ENCODE data around the gene TGFBR2. TPM values are rescaled to one million over a fixed set of nuclear protein-coding genes. Genes with fewer than 3 reads are reported as not detected.

The TGFBR2 gene
- total RNA-seq, 1 experiment from 2014 or later, result 45.9 TPM

DNA sequence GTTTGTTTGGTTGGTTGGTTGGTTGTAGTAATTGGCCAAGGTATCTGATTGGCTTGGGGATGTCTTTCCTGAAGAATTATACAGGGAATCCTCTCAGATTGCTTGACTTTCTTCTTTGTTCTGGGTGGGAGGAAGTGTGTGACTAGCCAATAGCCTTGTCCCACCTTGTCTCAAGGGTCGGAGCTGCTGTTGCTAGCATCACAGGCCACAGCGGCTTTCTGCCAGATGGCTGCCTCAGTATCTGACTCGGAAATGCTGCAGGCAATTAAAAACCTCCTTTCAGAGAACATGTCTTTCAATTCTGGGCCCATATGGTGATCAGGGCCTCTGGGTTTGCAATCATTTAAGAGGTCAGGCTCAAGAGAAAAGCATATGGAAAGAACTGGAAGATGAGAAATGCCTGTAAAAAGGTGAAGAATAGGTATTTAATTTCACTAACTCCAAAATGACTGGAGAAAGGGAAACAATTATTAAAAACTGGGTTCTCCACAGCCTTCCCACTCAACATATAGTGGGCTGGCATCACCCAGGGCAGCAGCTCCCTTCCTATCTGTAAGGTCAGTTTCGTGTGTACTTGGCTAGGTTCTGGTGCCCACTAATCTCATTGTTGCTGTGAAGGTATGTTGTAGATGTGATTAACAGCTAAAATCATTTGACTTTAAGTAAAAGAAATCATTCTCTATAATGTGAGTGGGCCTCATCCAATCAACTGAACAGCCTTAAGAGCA lies 32.4 kb downstream of the TGFBR2 start:
- CTCF ChIA-PET, result no interaction called here
- ATAC-seq, result no peak

DNA sequence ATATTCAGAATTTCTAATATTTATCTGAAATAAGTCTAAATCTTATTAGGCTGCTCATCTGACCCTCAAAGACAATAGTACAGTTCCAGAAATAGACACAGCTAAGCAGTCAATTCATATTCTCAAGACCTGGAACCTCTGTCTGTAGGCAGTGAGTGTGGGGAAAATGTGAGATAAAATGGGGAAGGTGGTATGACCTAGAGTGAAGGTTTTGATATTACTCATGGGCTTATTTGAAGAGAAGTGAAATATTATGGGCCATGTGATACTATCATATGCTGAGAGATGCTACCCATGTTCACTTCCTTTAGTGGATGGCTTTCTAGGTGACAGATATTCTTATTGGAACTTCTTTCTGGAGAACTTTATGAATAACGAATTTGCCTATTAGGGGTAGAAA lies 33.5 kb downstream of the TGFBR2 start:
- ChIA-PET CTCF (no interaction called here), POLR2A (no interaction called here)
- no peaks in the 10 kb centered on the region for H3K27me3 ChIP-seq (ENCODE audit: control insufficient read depth, insufficient read depth, low read length)
- no peak for ATAC-seq
- no peak overlapping the region for H3K27ac ChIP-seq (ENCODE audit: low read length)
- DNase-seq (ENCODE audit: low read depth, low spot score), result no peak
- intact Hi-C loops (cut with micrococcal nuclease; ENCODE audit: unreplicated experiment), result no loop called here
- H3K9me3 ChIP-seq (ENCODE audit: control insufficient read depth, insufficient read depth, low read depth, low read length), result no peaks in the 10 kb centered on the region
- no peak overlapping the region for H3K4me3 ChIP-seq (ENCODE audit: low read depth in 2 of 2, low read length in 2 of 2)
- no peaks in the 10 kb centered on the region; the same call in 1 of the 2 replicates for H3K4me1 ChIP-seq (ENCODE audit: control insufficient read depth, insufficient read depth, low read length)
- in situ Hi-C loops (cut with HindIII; ENCODE audit: low pct_unique_long_range_greater_than_20kb, low sequenced_read_pairs), result no loop called here
- no peaks in the 10 kb centered on the region for H3K36me3 ChIP-seq (ENCODE audit: control insufficient read depth, insufficient read depth, low read length)
- TF ChIP-seq SIN3A (IDR thresholded peaks at IDR 0.05; ENCODE audit: borderline replicate concordance, insufficient read depth, low read depth, low read length) (no peak), POLR2AphosphoS5 (IDR thresholded peaks at IDR 0.05; ENCODE audit: low read depth, low read length) (no peak), TCF7L2 (IDR thresholded peaks at IDR 0.05; ENCODE audit: low read depth, low read length) (no peak)
- TF ChIP-seq, protein P1, sequence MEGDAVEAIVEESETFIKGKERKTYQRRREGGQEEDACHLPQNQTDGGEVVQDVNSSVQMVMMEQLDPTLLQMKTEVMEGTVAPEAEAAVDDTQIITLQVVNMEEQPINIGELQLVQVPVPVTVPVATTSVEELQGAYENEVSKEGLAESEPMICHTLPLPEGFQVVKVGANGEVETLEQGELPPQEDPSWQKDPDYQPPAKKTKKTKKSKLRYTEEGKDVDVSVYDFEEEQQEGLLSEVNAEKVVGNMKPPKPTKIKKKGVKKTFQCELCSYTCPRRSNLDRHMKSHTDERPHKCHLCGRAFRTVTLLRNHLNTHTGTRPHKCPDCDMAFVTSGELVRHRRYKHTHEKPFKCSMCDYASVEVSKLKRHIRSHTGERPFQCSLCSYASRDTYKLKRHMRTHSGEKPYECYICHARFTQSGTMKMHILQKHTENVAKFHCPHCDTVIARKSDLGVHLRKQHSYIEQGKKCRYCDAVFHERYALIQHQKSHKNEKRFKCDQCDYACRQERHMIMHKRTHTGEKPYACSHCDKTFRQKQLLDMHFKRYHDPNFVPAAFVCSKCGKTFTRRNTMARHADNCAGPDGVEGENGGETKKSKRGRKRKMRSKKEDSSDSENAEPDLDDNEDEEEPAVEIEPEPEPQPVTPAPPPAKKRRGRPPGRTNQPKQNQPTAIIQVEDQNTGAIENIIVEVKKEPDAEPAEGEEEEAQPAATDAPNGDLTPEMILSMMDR (IDR thresholded peaks at IDR 0.05), result no peak
- TF ChIP-seq, protein P2, sequence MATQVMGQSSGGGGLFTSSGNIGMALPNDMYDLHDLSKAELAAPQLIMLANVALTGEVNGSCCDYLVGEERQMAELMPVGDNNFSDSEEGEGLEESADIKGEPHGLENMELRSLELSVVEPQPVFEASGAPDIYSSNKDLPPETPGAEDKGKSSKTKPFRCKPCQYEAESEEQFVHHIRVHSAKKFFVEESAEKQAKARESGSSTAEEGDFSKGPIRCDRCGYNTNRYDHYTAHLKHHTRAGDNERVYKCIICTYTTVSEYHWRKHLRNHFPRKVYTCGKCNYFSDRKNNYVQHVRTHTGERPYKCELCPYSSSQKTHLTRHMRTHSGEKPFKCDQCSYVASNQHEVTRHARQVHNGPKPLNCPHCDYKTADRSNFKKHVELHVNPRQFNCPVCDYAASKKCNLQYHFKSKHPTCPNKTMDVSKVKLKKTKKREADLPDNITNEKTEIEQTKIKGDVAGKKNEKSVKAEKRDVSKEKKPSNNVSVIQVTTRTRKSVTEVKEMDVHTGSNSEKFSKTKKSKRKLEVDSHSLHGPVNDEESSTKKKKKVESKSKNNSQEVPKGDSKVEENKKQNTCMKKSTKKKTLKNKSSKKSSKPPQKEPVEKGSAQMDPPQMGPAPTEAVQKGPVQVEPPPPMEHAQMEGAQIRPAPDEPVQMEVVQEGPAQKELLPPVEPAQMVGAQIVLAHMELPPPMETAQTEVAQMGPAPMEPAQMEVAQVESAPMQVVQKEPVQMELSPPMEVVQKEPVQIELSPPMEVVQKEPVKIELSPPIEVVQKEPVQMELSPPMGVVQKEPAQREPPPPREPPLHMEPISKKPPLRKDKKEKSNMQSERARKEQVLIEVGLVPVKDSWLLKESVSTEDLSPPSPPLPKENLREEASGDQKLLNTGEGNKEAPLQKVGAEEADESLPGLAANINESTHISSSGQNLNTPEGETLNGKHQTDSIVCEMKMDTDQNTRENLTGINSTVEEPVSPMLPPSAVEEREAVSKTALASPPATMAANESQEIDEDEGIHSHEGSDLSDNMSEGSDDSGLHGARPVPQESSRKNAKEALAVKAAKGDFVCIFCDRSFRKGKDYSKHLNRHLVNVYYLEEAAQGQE (IDR thresholded peaks at IDR 0.05; ENCODE audit: insufficient read depth in 1 of 2, low read depth in 2 of 2, low read length in 1 of 2), result no peak
- BruUV-seq (replicated peaks), result no TSS peak

More for the DNA sequence above, 32.4 kb downstream of the TGFBR2 start:
- H3K4me1 ChIP-seq (ENCODE audit: control insufficient read depth, insufficient read depth, low read length), result no peaks in the 10 kb centered on the region; the same call in 1 of the 2 replicates
- POLR2A ChIA-PET, result no interaction called here
- no TSS peak for BruUV-seq (replicated peaks)
- no peak overlapping the region for H3K4me3 ChIP-seq (ENCODE audit: low read depth in 2 of 2, low read length in 2 of 2)
- TF ChIP-seq SIN3A (IDR thresholded peaks at IDR 0.05; ENCODE audit: borderline replicate concordance, insufficient read depth, low read depth, low read length) (no peak), TCF7L2 (IDR thresholded peaks at IDR 0.05; ENCODE audit: low read depth, low read length) (no peak), POLR2AphosphoS5 (IDR thresholded peaks at IDR 0.05; ENCODE audit: low read depth, low read length) (no peak)
- TF ChIP-seq, protein P1 (IDR thresholded peaks at IDR 0.05), result no peak
- TF ChIP-seq, protein P2 (IDR thresholded peaks at IDR 0.05; ENCODE audit: insufficient read depth in 1 of 2, low read depth in 2 of 2, low read length in 1 of 2), result no peak
- in situ Hi-C loops (cut with HindIII; ENCODE audit: low pct_unique_long_range_greater_than_20kb, low sequenced_read_pairs) (no loop called here), intact Hi-C loops (cut with micrococcal nuclease; ENCODE audit: unreplicated experiment) (no loop called here)
- no peaks in the 10 kb centered on the region for H3K36me3 ChIP-seq (ENCODE audit: control insufficient read depth, insufficient read depth, low read length)
- H3K27ac ChIP-seq (ENCODE audit: low read length), result no peak overlapping the region
- no peak for DNase-seq (ENCODE audit: low read depth, low spot score)
- no peaks in the 10 kb centered on the region for H3K9me3 ChIP-seq (ENCODE audit: control insufficient read depth, insufficient read depth, low read depth, low read length)
- no peaks in the 10 kb centered on the region for H3K27me3 ChIP-seq (ENCODE audit: control insufficient read depth, insufficient read depth, low read length)

Measured in Panc1 (cell line).